ENCODE data around the gene CMYA5. TPM values are rescaled to one million over a fixed set of nuclear protein-coding genes. Genes with fewer than 3 reads are reported as not detected.
"Not testable (repeated sequence)": the region's sequence is repeated elsewhere in the genome, so short reads cannot be mapped to it uniquely, and the experiment has no call there.

Gene CMYA5
- 0.23 TPM for polyA plus RNA-seq (2012; ENCODE audit: low read depth, missing spikeins)

GRCh38 chr5:79689541-79690466, at the start of gene CMYA5:
Gene CMYA5, plus strand, starts transcription at chr5:79689836. Its CDS starts 72 bp downstream, at chr5:79689908.
- FAIRE-seq (no peak), DNase-seq (ENCODE audit: insufficient read length, low spot score) (no peak)
- no peak for TF ChIP-seq SPI1 (IDR thresholded peaks at IDR 0.05; ENCODE audit: low read depth, low read length)
- TF ChIP-seq POLR2AphosphoS5 (IDR thresholded peaks at IDR 0.05; ENCODE audit: low read depth, low read length) = no peak
- no peak for TF ChIP-seq POLR2A (IDR thresholded peaks at IDR 0.05; ENCODE audit: low read depth, low read length)
- TF ChIP-seq POU2F2 (IDR thresholded peaks at IDR 0.05; ENCODE audit: low read depth, low read length) = no peak
- TF ChIP-seq PAX5 (IDR thresholded peaks at IDR 0.05; ENCODE audit: insufficient read depth, low read length, severe bottlenecking) = no peak
- TF ChIP-seq TAF1 (IDR thresholded peaks at IDR 0.05; ENCODE audit: low read depth, low read length) = no peak

GRCh38 chr5:79640571-79641055, 49.0 kb upstream of the CMYA5 start:
- TF ChIP-seq SPI1 (IDR thresholded peaks at IDR 0.05; ENCODE audit: low read depth, low read length) = no peak
- TF ChIP-seq POLR2AphosphoS5 (IDR thresholded peaks at IDR 0.05; ENCODE audit: low read depth, low read length) = no peak
- TF ChIP-seq PAX5 (IDR thresholded peaks at IDR 0.05; ENCODE audit: insufficient read depth, low read length, severe bottlenecking) = no peak
- TF ChIP-seq POU2F2 (IDR thresholded peaks at IDR 0.05; ENCODE audit: low read depth, low read length) = no peak
- TF ChIP-seq TAF1 (IDR thresholded peaks at IDR 0.05; ENCODE audit: low read depth, low read length) = no peak
- TF ChIP-seq POLR2A (IDR thresholded peaks at IDR 0.05; ENCODE audit: low read depth, low read length) = no peak
- FAIRE-seq (no peak), DNase-seq (ENCODE audit: insufficient read length, low spot score) (no peak)

GRCh38 chr5:79641414-79641813, 48.2 kb upstream of the CMYA5 start:
- FAIRE-seq (no peak), DNase-seq (ENCODE audit: insufficient read length, low spot score) (no peak)
- TF ChIP-seq POLR2AphosphoS5 (IDR thresholded peaks at IDR 0.05; ENCODE audit: low read depth, low read length) (no peak), POLR2A (IDR thresholded peaks at IDR 0.05; ENCODE audit: low read depth, low read length) (no peak), PAX5 (IDR thresholded peaks at IDR 0.05; ENCODE audit: insufficient read depth, low read length, severe bottlenecking) (no peak), POU2F2 (IDR thresholded peaks at IDR 0.05; ENCODE audit: low read depth, low read length) (no peak), TAF1 (IDR thresholded peaks at IDR 0.05; ENCODE audit: low read depth, low read length) (no peak), SPI1 (IDR thresholded peaks at IDR 0.05; ENCODE audit: low read depth, low read length) (no peak)

GRCh38 chr5:79642210-79642609, 47.4 kb upstream of the CMYA5 start:
- TF ChIP-seq PAX5 (IDR thresholded peaks at IDR 0.05; ENCODE audit: insufficient read depth, low read length, severe bottlenecking) (no peak), SPI1 (IDR thresholded peaks at IDR 0.05; ENCODE audit: low read depth, low read length) (no peak), TAF1 (IDR thresholded peaks at IDR 0.05; ENCODE audit: low read depth, low read length) (no peak), POLR2AphosphoS5 (IDR thresholded peaks at IDR 0.05; ENCODE audit: low read depth, low read length) (no peak), POU2F2 (IDR thresholded peaks at IDR 0.05; ENCODE audit: low read depth, low read length) (no peak), POLR2A (IDR thresholded peaks at IDR 0.05; ENCODE audit: low read depth, low read length) (no peak)
- DNase-seq (ENCODE audit: insufficient read length, low spot score) (no peak), FAIRE-seq (no peak)

- DNase-seq (ENCODE audit: insufficient read length, low spot score) = no peak
- no peak for FAIRE-seq
- TF ChIP-seq PAX5 (IDR thresholded peaks at IDR 0.05; ENCODE audit: insufficient read depth, low read length, severe bottlenecking) (no peak), POLR2A (IDR thresholded peaks at IDR 0.05; ENCODE audit: low read depth, low read length) (no peak), POU2F2 (IDR thresholded peaks at IDR 0.05; ENCODE audit: low read depth, low read length) (no peak), SPI1 (IDR thresholded peaks at IDR 0.05; ENCODE audit: low read depth, low read length) (no peak), TAF1 (IDR thresholded peaks at IDR 0.05; ENCODE audit: low read depth, low read length) (no peak), POLR2AphosphoS5 (IDR thresholded peaks at IDR 0.05; ENCODE audit: low read depth, low read length) (no peak)
Observed at GRCh38 chr5:79653843-79654242, 35.8 kb upstream of the CMYA5 start.

- no peak for DNase-seq (ENCODE audit: insufficient read length, low spot score)
- FAIRE-seq = no peak
- TF ChIP-seq TAF1 (IDR thresholded peaks at IDR 0.05; ENCODE audit: low read depth, low read length) (no peak), PAX5 (IDR thresholded peaks at IDR 0.05; ENCODE audit: insufficient read depth, low read length, severe bottlenecking) (no peak), POLR2A (IDR thresholded peaks at IDR 0.05; ENCODE audit: low read depth, low read length) (no peak), SPI1 (IDR thresholded peaks at IDR 0.05; ENCODE audit: low read depth, low read length) (no peak), POLR2AphosphoS5 (IDR thresholded peaks at IDR 0.05; ENCODE audit: low read depth, low read length) (no peak), POU2F2 (IDR thresholded peaks at IDR 0.05; ENCODE audit: low read depth, low read length) (no peak)
Observed at GRCh38 chr5:79663212-79663611, 26.4 kb upstream of the CMYA5 start.

GRCh38 chr5:79666758-79667157, 22.9 kb upstream of the CMYA5 start:
- DNase-seq (ENCODE audit: insufficient read length, low spot score) (no peak), FAIRE-seq (no peak)
- TF ChIP-seq POU2F2 (IDR thresholded peaks at IDR 0.05; ENCODE audit: low read depth, low read length) (no peak), POLR2A (IDR thresholded peaks at IDR 0.05; ENCODE audit: low read depth, low read length) (no peak), TAF1 (IDR thresholded peaks at IDR 0.05; ENCODE audit: low read depth, low read length) (no peak), SPI1 (IDR thresholded peaks at IDR 0.05; ENCODE audit: low read depth, low read length) (no peak), PAX5 (IDR thresholded peaks at IDR 0.05; ENCODE audit: insufficient read depth, low read length, severe bottlenecking) (no peak), POLR2AphosphoS5 (IDR thresholded peaks at IDR 0.05; ENCODE audit: low read depth, low read length) (no peak)

- FAIRE-seq (no peak), DNase-seq (ENCODE audit: insufficient read length, low spot score) (no peak)
- TF ChIP-seq POLR2A (IDR thresholded peaks at IDR 0.05; ENCODE audit: low read depth, low read length) (no peak), SPI1 (IDR thresholded peaks at IDR 0.05; ENCODE audit: low read depth, low read length) (no peak), TAF1 (IDR thresholded peaks at IDR 0.05; ENCODE audit: low read depth, low read length) (no peak), POU2F2 (IDR thresholded peaks at IDR 0.05; ENCODE audit: low read depth, low read length) (no peak), PAX5 (IDR thresholded peaks at IDR 0.05; ENCODE audit: insufficient read depth, low read length, severe bottlenecking) (no peak), POLR2AphosphoS5 (IDR thresholded peaks at IDR 0.05; ENCODE audit: low read depth, low read length) (no peak)
Observed at GRCh38 chr5:79672392-79672791, 17.2 kb upstream of the CMYA5 start.

- FAIRE-seq; DNase-seq (ENCODE audit: insufficient read length, low spot score): not testable (repeated sequence)
Observed at GRCh38 chr5:79676354-79676753, 13.3 kb upstream of the CMYA5 start.

- not testable (repeated sequence) for DNase-seq (ENCODE audit: insufficient read length, low spot score); FAIRE-seq
Observed at GRCh38 chr5:79682102-79682501, 7.5 kb upstream of the CMYA5 start.
